ENCODE data around the gene CSN3. TPM values are rescaled to one million over a fixed set of nuclear protein-coding genes. Genes with fewer than 3 reads are reported as not detected.
"Not testable (repeated sequence)": the region's sequence is repeated elsewhere in the genome, so short reads cannot be mapped to it uniquely, and the experiment has no call there.

The CSN3 gene
- total RNA-seq (2014; rRNA removed; shearing (Covaris generic); ENCODE audit: low replicate concordance): not detected in 2 replicates

- in situ Hi-C loops (cut with HindIII; ENCODE audit: low pct_unique_long_range_greater_than_20kb, low sequenced_read_pairs): not testable (repeated sequence)
Observed at GRCh38 chr4:70242297-70242696, at the start of gene CSN3. TSS of gene CSN3 (plus strand) at chr4:70242597. CDS start at chr4:70244820, 2,223 bp downstream.

GRCh38 chr4:70192895-70193294 lies 49.5 kb upstream of the CSN3 start:
- in situ Hi-C loops (cut with HindIII; ENCODE audit: low pct_unique_long_range_greater_than_20kb, low sequenced_read_pairs): no loop called here
- no peak for DNase-seq (ENCODE audit: low read depth)

More at GRCh38 chr4:70242297-70242696, at the start of gene CSN3:
- DNase-seq (ENCODE audit: low read depth): not testable (repeated sequence)

- DNase-seq (ENCODE audit: low read depth): no peak
- in situ Hi-C loops (cut with HindIII; ENCODE audit: low pct_unique_long_range_greater_than_20kb, low sequenced_read_pairs): no loop called here
Observed at GRCh38 chr4:70195425-70195824, 47.0 kb upstream of the CSN3 start, which contains the start of gene ODAM. TSS of gene ODAM (plus strand) at chr4:70195725. CDS start at chr4:70196544, 819 bp downstream.

GRCh38 chr4:70196857-70197256 lies 45.5 kb upstream of the CSN3 start:
- in situ Hi-C loops (cut with HindIII; ENCODE audit: low pct_unique_long_range_greater_than_20kb, low sequenced_read_pairs): no loop called here
- no peak for DNase-seq (ENCODE audit: low read depth)

DNA sequence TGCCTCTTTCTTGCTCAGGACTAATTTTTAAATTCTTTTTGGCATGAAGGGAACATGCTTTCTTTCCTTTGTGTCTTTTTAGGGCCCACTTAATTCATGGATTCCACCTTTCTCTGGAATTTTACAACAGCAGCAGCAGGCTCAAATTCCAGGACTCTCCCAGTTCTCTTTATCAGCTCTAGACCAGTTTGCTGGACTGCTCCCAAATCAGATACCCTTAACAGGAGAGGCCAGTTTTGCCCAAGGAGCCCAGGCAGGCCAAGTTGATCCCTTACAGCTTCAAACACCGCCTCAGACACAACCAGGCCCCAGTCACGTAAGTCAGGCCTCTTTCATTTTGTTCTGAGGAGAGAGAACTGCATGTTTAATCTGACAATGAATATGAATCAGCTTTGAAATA lies 44.6 kb upstream of the CSN3 start:
- in situ Hi-C loops (cut with HindIII; ENCODE audit: low pct_unique_long_range_greater_than_20kb, low sequenced_read_pairs): no loop called here
- DNase-seq (ENCODE audit: low read depth): no peak

- in situ Hi-C loops (cut with HindIII; ENCODE audit: low pct_unique_long_range_greater_than_20kb, low sequenced_read_pairs): no loop called here
- DNase-seq (ENCODE audit: low read depth): no peak
Observed at GRCh38 chr4:70203601-70204000, 38.8 kb upstream of the CSN3 start.

GRCh38 chr4:70212752-70213151 lies 29.6 kb upstream of the CSN3 start:
- DNase-seq (ENCODE audit: low read depth); in situ Hi-C loops (cut with HindIII; ENCODE audit: low pct_unique_long_range_greater_than_20kb, low sequenced_read_pairs): not testable (repeated sequence)

GRCh38 chr4:70216109-70216508 lies 26.3 kb upstream of the CSN3 start:
- in situ Hi-C loops (cut with HindIII; ENCODE audit: low pct_unique_long_range_greater_than_20kb, low sequenced_read_pairs); DNase-seq (ENCODE audit: low read depth): not testable (repeated sequence)

- DNase-seq (ENCODE audit: low read depth); in situ Hi-C loops (cut with HindIII; ENCODE audit: low pct_unique_long_range_greater_than_20kb, low sequenced_read_pairs): not testable (repeated sequence)
Observed at GRCh38 chr4:70216550-70216949, 25.8 kb upstream of the CSN3 start.

- DNase-seq (ENCODE audit: low read depth); in situ Hi-C loops (cut with HindIII; ENCODE audit: low pct_unique_long_range_greater_than_20kb, low sequenced_read_pairs): not testable (repeated sequence)
Observed at GRCh38 chr4:70221389-70221788, 21.0 kb upstream of the CSN3 start.

GRCh38 chr4:70221818-70222217 lies 20.6 kb upstream of the CSN3 start:
- DNase-seq (ENCODE audit: low read depth); in situ Hi-C loops (cut with HindIII; ENCODE audit: low pct_unique_long_range_greater_than_20kb, low sequenced_read_pairs): not testable (repeated sequence)

DNA sequence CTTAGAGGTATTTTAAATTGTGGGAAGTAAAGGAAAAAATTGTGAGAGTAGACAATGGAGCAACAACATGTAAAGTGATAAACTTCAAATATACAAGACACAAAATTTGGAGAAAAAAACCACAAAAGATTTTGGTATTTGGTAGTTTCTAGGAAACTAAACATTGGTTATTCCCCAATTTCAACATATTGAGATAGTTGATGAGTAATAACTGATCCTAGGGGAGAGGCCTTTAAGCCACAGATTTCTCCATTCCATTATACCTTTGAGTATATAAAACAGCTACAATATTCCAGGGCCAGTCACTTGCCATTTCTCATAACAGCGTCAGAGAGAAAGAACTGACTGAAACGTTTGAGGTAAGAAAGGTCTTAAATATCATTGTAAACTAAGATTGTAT lies 16.6 kb upstream of the CSN3 start, which contains the start of gene FDCSP:
FDCSP (plus strand) TSS at position 301 of the 400 bp plus-strand sequence. CDS start 5,071 bp downstream, outside the sequence.
- DNase-seq (ENCODE audit: low read depth): no peak
- in situ Hi-C loops (cut with HindIII; ENCODE audit: low pct_unique_long_range_greater_than_20kb, low sequenced_read_pairs): no loop called here

DNA sequence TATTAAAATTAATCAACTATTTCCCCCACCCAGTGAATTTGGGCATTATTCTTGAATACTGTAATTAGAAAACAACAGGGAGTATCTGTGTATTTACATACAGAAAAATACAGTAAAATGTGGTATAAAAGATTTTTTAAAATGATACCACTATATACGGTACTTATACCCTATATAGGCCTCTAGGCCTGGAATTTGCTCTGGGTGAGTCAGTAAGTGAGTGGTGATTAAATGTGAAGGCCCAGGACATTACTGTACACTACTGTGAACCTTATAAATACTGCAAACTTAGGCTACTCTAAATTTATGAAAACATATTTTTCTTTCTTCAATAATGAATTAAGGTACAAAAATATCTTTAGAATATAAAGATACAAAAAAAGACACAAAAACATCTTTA lies 6.3 kb upstream of the CSN3 start:
- no peak for DNase-seq (ENCODE audit: low read depth)

DNA sequence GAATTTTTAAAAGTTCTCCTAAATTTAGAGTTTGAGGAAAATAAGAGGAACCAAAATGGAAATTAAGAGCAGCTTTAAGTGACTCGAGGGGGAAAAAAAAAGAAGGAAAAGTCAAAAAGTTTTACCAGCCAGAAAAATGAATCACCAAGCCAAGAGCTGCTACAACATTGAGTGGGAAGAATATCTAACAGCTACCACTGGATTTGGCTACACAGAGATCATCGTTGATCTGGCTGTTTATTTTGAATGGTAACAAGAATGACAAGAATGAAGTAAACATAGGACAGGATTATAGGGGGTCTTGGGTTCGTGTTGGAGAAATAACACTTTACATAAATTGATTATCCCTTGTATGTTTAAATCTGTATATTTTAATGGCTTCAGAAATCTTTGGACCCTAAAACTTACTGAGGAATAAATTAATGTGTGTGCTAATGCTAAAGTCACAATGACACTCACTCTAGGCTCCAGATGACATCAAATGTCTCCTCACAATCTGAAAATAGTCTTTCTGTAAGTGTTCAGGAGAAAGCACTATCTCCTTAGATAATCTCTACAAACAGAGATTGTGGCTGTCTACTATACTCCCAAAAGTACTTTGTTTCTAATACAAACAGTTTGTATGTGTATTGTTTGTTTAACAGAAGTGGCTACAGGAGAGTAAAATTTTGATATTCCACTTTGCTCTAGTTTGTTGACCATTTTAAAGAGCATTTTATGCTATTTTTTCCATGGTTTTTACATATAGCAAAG lies 3.1 kb upstream of the CSN3 start:
- in situ Hi-C loops (cut with HindIII; ENCODE audit: low pct_unique_long_range_greater_than_20kb, low sequenced_read_pairs): no loop called here
- no peak for DNase-seq (ENCODE audit: low read depth)

More for the DNA sequence above, 6.3 kb upstream of the CSN3 start:
- in situ Hi-C loops (cut with HindIII; ENCODE audit: low pct_unique_long_range_greater_than_20kb, low sequenced_read_pairs): no loop called here

DNA sequence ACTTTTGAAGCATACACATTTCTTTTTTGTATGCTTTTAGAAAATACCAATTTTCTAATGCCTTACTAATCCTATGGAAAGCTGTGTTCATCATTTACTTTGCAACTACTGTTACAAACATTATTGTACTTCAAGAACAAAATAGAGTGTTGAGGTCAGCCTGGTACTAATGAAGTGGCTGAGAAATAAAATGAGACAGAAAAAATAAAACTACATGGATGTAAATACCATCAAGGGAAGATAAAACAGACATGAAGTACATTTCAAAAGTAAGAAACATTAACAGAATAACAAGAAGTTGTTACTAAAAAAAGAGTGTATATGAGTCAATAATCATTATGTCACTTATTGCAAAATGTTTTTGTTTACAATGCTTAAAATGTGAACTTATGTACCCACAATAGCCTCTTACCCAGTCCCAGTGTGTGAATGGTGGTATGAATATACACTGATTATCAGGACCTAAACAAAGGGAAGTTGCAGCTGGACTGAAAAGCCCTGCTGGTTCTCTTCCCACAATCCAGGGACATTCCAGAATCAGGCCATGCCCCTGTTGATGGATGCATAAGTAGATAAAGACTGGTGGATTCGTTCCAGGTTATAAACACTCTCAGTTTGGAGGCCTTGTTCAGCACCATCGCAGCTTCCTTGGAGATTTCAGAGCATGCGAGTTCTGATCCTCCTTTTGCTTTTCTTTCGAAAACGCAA lies 2.4 kb upstream of the CSN3 start:
- no peak for DNase-seq (ENCODE audit: low read depth)

DNA sequence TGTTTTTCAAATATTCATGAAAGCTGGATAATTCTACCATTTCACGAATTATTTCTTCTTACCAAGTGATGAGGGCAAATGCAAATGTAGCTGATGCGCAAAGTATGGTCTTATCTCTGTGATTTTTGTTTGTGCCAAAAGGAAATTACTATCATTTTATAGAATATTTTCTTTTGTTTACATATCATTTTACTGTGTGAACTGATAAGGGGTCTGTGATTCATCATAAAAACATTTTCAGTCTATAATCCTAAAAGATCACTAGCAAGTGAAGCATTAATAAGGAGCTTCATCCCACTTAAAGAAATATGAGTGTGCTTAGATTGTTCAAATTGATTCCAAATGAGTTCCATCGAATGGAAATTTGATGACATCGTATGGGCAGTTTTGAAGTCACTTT lies 694 bp downstream of the CSN3 start:
- DNase-seq (ENCODE audit: low read depth): no peak
- in situ Hi-C loops (cut with HindIII; ENCODE audit: low pct_unique_long_range_greater_than_20kb, low sequenced_read_pairs): no loop called here

More for the DNA sequence above, 2.4 kb upstream of the CSN3 start:
- in situ Hi-C loops (cut with HindIII; ENCODE audit: low pct_unique_long_range_greater_than_20kb, low sequenced_read_pairs): no loop called here

DNA sequence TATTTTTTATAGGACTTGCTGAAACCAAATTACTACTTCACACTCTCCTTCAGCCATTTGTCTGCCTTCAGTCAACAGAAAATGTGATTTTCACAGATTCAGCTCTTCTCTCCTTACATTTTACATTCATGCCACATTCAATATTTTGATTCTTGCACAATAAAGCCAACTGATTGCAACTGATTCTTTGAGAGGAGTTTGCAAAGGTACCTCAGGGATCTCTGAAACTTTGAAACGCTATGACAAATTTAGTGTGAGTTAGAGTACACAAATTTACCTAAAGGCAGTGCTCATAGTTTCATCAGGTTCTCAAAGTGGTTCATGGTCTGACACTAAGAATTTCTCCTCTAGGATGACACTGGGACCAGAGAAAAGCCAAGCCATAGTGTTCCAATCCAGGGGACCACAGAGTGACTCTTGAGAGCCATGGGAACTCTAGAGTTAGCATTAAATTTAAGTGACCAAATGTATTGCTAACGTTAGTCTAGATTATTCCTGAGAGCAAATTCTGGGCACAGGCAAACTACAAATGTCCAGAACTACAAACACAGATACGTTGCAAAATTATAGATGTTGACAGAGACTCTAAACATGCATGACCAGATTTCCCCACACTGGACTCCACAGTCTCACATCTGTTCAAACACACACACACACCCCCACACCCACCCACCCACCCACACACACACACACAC lies 9.0 kb downstream of the CSN3 start:
- DNase-seq (ENCODE audit: low read depth): no peak
- in situ Hi-C loops (cut with HindIII; ENCODE audit: low pct_unique_long_range_greater_than_20kb, low sequenced_read_pairs): no loop called here

- DNase-seq (ENCODE audit: low read depth): no peak
- in situ Hi-C loops (cut with HindIII; ENCODE audit: low pct_unique_long_range_greater_than_20kb, low sequenced_read_pairs): no loop called here
Observed at GRCh38 chr4:70251945-70252277, 9.5 kb downstream of the CSN3 start.

DNA sequence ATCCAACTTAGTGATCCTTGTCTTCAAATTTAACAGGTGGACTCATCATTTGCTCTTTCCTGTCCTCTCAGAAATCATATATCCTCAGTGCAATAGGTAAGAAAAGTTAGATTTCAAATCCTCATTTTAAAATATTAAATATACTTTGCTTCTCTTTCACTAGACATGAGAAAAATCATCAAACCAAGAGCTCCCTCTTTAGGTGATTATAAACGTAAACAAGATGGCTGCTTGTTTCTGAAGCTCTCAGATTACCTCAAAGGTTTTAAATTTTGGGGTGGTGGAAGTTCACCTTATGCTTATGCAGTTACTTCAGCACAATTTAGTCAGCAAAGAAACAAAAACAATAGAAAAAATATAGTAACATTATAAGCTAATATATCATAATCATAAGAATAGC lies 27.3 kb downstream of the CSN3 start:
- in situ Hi-C loops (cut with HindIII; ENCODE audit: low pct_unique_long_range_greater_than_20kb, low sequenced_read_pairs): no loop called here

More for the DNA sequence above, 27.3 kb downstream of the CSN3 start:
- peak; percentile 2 for DNase-seq (ENCODE audit: low read depth)

Measured in Caki2 (cell line).